GM10266 (cell line): ENCODE results near the gene NFASC.

Experiments used
- DNase-seq: peaks from one replicate; pipeline ENCODE4 v3.0.0; 2012; ENCODE audit errors: extremely low spot score
- CTCF ChIP-seq: IDR thresholded peaks from 2 replicates; pipeline ENCODE4 v1.5.1; 2012; ENCODE audit warnings: mild to moderate bottlenecking, low read depth; ENCODE audit not compliant: control insufficient read depth, insufficient read depth; ENCODE audit errors: missing control alignments

NFASC gene

GRCh38 chr1:204941421-204942338 lies 71.0 kb downstream of the NFASC start:
- peak; percentile 81 for TF ChIP-seq CTCF
- peak; percentile 58 for DNase-seq

GRCh38 chr1:204943495-204943894 lies 72.8 kb downstream of the NFASC start:
- TF ChIP-seq CTCF: no peak
- DNase-seq: no peak

DNA sequence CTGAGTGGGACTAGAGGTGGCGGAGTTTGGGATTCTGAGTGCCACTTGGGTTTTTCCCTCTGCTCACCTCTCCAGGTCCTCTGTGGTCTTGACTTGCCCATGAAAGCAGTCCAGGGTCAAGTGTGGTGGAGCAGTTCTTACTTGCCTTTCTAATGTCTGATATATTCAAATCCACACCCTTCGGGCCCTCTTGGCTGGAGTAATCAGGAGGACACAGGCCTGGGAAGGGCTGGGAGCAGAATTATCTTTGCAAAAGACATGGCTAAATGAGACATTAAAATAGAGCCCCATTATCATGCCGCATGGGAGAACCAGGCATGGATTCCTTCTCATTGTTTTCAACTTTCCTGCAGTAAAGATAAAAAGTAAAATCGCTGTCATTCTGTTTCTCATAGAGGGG lies 74.0 kb downstream of the NFASC start:
- DNase-seq: no peak
- no peak for TF ChIP-seq CTCF

GRCh38 chr1:204945565-204945977 lies 74.9 kb downstream of the NFASC start:
- TF ChIP-seq CTCF: no peak

GRCh38 chr1:204946640-204947039 lies 76.0 kb downstream of the NFASC start:
- no peak for DNase-seq
- no peak for TF ChIP-seq CTCF

More at GRCh38 chr1:204945565-204945977, 74.9 kb downstream of the NFASC start:
- no peak for DNase-seq

DNA sequence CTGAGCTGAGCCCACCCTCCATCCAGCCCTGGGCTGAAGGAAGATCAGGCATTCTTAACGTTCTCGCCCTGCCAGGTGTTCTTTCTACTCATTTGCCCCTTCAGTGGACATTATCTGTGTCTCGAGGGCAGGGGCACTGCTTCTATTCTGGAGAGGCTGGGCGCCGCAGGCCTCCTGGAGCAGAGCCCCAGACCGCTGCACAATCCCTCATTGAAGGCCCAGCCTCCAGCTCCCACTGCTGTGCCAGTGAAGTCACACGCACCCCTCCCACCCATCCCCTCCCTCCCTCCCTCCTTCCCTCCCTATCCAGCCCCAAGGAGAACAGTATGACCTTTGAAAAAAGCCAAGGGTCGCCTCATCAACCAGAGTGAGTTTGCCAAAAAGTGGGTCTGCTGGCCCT lies 76.7 kb downstream of the NFASC start:
- DNase-seq: no peak
- TF ChIP-seq CTCF: no peak

GRCh38 chr1:204947747-204948146 lies 77.1 kb downstream of the NFASC start:
- TF ChIP-seq CTCF: no peak
- no peak for DNase-seq
